CD14-positive monocyte (primary cell): ENCODE measurements around the gene PPM1K. TPM values are rescaled to one million over a fixed set of nuclear protein-coding genes. Genes with fewer than 3 reads are reported as not detected.
A peak's percentile ranks its signal among the peaks of the same experiment; 100 is the strongest.

Experiments used
- DNase-seq, 3 donors: peaks; one replicate each; pipeline ENCODE4 v3.0.0-alpha.2; 2011 to 2022
- H2AFZ ChIP-seq: 2 replicates; pipeline ENCODE4 v1.6.0; 2012; ENCODE audit warnings: mild to moderate bottlenecking, low read depth, low read length, inconsistent platforms; ENCODE audit not compliant: insufficient read depth, poor library complexity, severe bottlenecking
- H3K27ac ChIP-seq, 2 donors: 1 replicate in 1 of 2; 2 replicates in 1 of 2; pipeline ENCODE4 v1.5.1; 2012 to 2013; ENCODE audit warnings: low read length in 2 of 2, control low read depth in 1 of 2, inconsistent platforms in 1 of 2, low read depth in 1 of 2, mild to moderate bottlenecking in 1 of 2
- H3K27me3 ChIP-seq, 2 donors: one replicate each; pipeline versions ENCODE4 v1.6.0 to v1.6.1; 2011 to 2013; ENCODE audit warnings: low read length in 2 of 2; ENCODE audit not compliant: control insufficient read depth in 2 of 2, insufficient read depth in 2 of 2
- H3K36me3 ChIP-seq, 2 donors: replicated peaks in 1 of 2; 1 replicate in 1 of 2; 2 replicates in 1 of 2; pipeline versions ENCODE4 v1.5.1 to v1.6.1; 2012 to 2013; ENCODE audit warnings: low read length in 2 of 2, control low read depth in 1 of 2, inconsistent platforms in 1 of 2, mild to moderate bottlenecking in 1 of 2; ENCODE audit not compliant: insufficient read depth in 2 of 2, control insufficient read depth in 1 of 2
- H3K4me1 ChIP-seq, 2 donors: 1 replicate in 1 of 2; 2 replicates in 1 of 2; pipeline versions ENCODE4 v1.5.1 to v1.6.1; 2012 to 2013; ENCODE audit warnings: low read length in 2 of 2, control low read depth in 1 of 2, inconsistent platforms in 1 of 2, mild to moderate bottlenecking in 1 of 2, moderate library complexity in 1 of 2; ENCODE audit not compliant: insufficient read depth in 2 of 2, control insufficient read depth in 1 of 2
- H3K4me2 ChIP-seq: replicated peaks from 2 replicates; pipeline ENCODE3; 2012; ENCODE audit warnings: low read length, moderate library complexity, mild to moderate bottlenecking; ENCODE audit not compliant: poor library complexity, severe bottlenecking; ENCODE audit errors: extremely low read depth
- H3K4me3 ChIP-seq, 3 experiments: fragments of 200-600 bp in 1 of 3; sonication (generic) in 1 of 3; replicated peaks in 1 of 3; 1 replicate in 2 of 3; 2 replicates in 1 of 3; pipeline ENCODE4 v1.5.1; 2011 to 2013; ENCODE audit warnings: low read length in 3 of 3, mild to moderate bottlenecking in 3 of 3, control low read depth in 2 of 3, low read depth in 2 of 3, inconsistent platforms in 1 of 3, moderate library complexity in 1 of 3
- H3K79me2 ChIP-seq: 2 replicates; pipeline ENCODE4 v1.6.0; 2012; ENCODE audit warnings: mild to moderate bottlenecking, control low read depth, inconsistent platforms, low read length, moderate library complexity; ENCODE audit not compliant: insufficient read depth
- H3K9ac ChIP-seq: 2 replicates; pipeline ENCODE4 v1.6.0; 2017; ENCODE audit warnings: low read length, mild to moderate bottlenecking; ENCODE audit not compliant: insufficient read depth, poor library complexity, severe bottlenecking
- H3K9me3 ChIP-seq, 2 donors: replicated peaks in 1 of 2; 1 replicate in 1 of 2; 2 replicates in 1 of 2; pipeline versions ENCODE4 v1.5.1 to v1.6.1; 2012 to 2013; ENCODE audit warnings: low read length in 2 of 2, control low read depth in 1 of 2; ENCODE audit not compliant: control insufficient read depth in 1 of 2, insufficient read depth in 1 of 2
- H4K20me1 ChIP-seq: 2 replicates; pipeline ENCODE4 v1.6.0; 2012; ENCODE audit warnings: mild to moderate bottlenecking, low read length, control low read depth, moderate library complexity; ENCODE audit not compliant: insufficient read depth
- H3K27ac Mint-ChIP-seq, 7 donors: one replicate each; pipeline ENCODE4 v1.8.0; 2020; ENCODE audit warnings: mild to moderate bottlenecking in 7 of 7, mixed read lengths in 7 of 7, moderate library complexity in 6 of 7, inconsistent platforms in 2 of 7
- H3K27me3 Mint-ChIP-seq, 3 donors: one replicate each; pipeline ENCODE4 v1.8.0; 2021 to 2022; ENCODE audit warnings: low read depth in 3 of 3, mild to moderate bottlenecking in 3 of 3, mixed read lengths in 3 of 3, moderate library complexity in 3 of 3, inconsistent platforms in 1 of 3
- H3K36me3 Mint-ChIP-seq, 2 donors: one replicate each; pipeline ENCODE4 v1.8.0; 2020; ENCODE audit warnings: mixed read lengths in 2 of 2, inconsistent platforms in 1 of 2, mild to moderate bottlenecking in 1 of 2
- H3K4me1 Mint-ChIP-seq: one replicate; pipeline ENCODE4 v1.8.0; 2020; ENCODE audit warnings: mild to moderate bottlenecking, mixed read lengths
- H3K4me3 Mint-ChIP-seq, 2 donors: one replicate each; pipeline ENCODE4 v1.8.0; 2020; ENCODE audit warnings: mild to moderate bottlenecking in 2 of 2, mixed read lengths in 2 of 2, moderate library complexity in 1 of 2
- H3K9me3 Mint-ChIP-seq, 7 donors: one replicate each; pipeline ENCODE4 v1.8.0; 2020 to 2022; ENCODE audit warnings: mixed read lengths in 7 of 7, mild to moderate bottlenecking in 6 of 7, moderate library complexity in 6 of 7, inconsistent platforms in 2 of 7
- WGBS: methylation state at CpG from one replicate; pipeline ENCODE4 v1.1.5; 2013; ENCODE audit warnings: missing lambda C conversion rate; ENCODE audit not compliant: insufficient coverage; 5-methylcytosine and 5-hydroxymethylcytosine counted together
- intact Hi-C, 2 donors: fragments of 100-400 bp; cut with micrococcal nuclease; formaldehyde crosslinking; loops; one replicate each; pipeline versions ENCODE4 v1.15.0 to v1.15.1; 2023
- polyA plus RNA-seq, 3 donors: library from polyadenylated mRNA; depleted of rRNA in 1 of 3; unstranded in 2 of 3; stranded (reverse) in 1 of 3; fragments of 300-500 nt in 2 of 3; fragments of >200 nt in 1 of 3; fragmentation: Illumina TruSeq in 2 of 3; gene quantifications; 1 replicate in 2 of 3; 2 replicates in 1 of 3; pipeline ENCODE4 v1.2.3, GENCODE V29; 2012 to 2021
- TF ChIP-seq, protein P1 (sequence below): fragments of 200-600 bp; IDR thresholded peaks from one replicate; pipeline ENCODE4 v1.8.0; 2022; ENCODE audit warnings: antibody characterized with exemption, mild to moderate bottlenecking

The PPM1K gene
- polyA plus RNA-seq, 3 donors = 5.7 to 11.0 (median 7.0) TPM

DNA sequence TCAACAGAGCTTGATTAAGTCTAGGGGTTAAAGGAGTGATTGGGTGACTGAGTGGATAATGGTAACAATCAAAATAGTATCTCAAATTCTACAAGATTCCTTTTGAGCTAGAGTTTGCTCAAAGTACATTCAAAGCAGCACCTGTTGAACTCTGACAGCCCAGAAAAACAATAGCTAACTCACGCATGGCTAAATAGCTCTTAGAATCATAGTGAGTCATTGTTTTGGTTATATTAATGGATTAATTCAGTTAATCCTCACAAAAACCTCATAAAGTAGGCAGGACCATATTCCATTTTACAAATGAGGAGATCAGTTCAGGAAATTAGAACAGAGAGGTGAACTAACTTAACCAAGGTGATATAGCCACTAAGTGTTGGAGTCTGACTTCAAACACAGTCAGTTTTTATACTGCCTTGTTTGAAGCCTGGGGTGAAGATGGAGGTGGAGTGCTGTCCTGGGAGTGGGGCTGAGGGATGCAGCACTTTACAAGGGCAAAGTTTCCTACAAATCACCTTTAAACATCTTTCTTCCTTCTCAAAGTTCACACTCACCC, 35.9 kb upstream of the PPM1K start:
- no peaks in the 10 kb centered on the region for H3K9me3 ChIP-seq
- Mint-ChIP-seq H3K4me3 (peak overlapping the region; percentile 38 to 51), H3K9me3 (peaks cover 0 to 2% (median 0%) of the 10 kb centered on the region in 7 donors), H3K27me3 (no peaks in the 10 kb centered on the region), H3K36me3 (no peaks in the 10 kb centered on the region), H3K27ac (peak overlapping the region; percentile 80 to 97 (median 96)), H3K4me1 (peaks cover 25% of the 10 kb centered on the region)
- peak overlapping the region; percentile 72 for H2AFZ ChIP-seq
- TF ChIP-seq, protein P1, sequence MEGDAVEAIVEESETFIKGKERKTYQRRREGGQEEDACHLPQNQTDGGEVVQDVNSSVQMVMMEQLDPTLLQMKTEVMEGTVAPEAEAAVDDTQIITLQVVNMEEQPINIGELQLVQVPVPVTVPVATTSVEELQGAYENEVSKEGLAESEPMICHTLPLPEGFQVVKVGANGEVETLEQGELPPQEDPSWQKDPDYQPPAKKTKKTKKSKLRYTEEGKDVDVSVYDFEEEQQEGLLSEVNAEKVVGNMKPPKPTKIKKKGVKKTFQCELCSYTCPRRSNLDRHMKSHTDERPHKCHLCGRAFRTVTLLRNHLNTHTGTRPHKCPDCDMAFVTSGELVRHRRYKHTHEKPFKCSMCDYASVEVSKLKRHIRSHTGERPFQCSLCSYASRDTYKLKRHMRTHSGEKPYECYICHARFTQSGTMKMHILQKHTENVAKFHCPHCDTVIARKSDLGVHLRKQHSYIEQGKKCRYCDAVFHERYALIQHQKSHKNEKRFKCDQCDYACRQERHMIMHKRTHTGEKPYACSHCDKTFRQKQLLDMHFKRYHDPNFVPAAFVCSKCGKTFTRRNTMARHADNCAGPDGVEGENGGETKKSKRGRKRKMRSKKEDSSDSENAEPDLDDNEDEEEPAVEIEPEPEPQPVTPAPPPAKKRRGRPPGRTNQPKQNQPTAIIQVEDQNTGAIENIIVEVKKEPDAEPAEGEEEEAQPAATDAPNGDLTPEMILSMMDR = no peak
- H3K79me2 ChIP-seq = no peaks in the 10 kb centered on the region
- H3K4me2 ChIP-seq = peak overlapping the region; percentile 76
- H3K27me3 ChIP-seq = no peaks in the 10 kb centered on the region
- peak overlapping the region; percentile 44 for H3K9ac ChIP-seq
- no peaks in the 10 kb centered on the region for H4K20me1 ChIP-seq
- intact Hi-C loops = no loop called here
- peak overlapping the region in 1 of 3 experiments; percentile 61 for H3K4me3 ChIP-seq
- no peaks in the 10 kb centered on the region for H3K36me3 ChIP-seq
- H3K4me1 ChIP-seq = peaks cover 17 to 20% of the 10 kb centered on the region in 2 donors
- peak overlapping the region; percentile 31 to 88 for H3K27ac ChIP-seq
- no CpG with 5 or more reads among the region's 1 CpG for WGBS
- DNase-seq = no peak

DNA sequence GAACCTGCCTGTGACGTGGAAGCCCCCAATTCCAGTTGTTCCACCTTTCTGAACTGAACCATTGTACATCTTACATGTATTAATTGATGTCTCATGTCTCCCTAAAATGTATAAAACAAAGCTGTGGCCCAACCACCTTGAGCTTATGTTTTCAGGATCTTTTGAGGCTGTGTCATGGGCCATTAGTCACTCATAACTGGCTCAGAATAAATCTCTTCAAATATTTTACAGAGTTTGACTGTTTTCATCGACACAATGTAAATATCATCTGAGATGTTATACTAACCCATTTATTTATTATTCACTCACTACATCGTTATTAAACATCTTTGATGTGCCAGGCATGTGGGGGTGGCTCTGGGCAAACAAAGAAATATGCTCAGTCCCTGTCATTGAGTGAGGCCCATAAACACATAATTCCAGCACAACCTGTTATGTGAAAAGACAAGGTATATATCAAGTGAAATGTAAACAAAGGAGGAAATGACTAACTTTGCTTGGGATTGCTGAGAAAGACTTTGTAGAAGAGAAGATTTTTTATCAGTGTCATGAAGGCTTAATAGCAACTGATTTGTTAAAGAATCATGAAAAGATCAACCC, 34.5 kb upstream of the PPM1K start:
- TF ChIP-seq, protein P1 = no peak
- no peak overlapping the region for H2AFZ ChIP-seq
- Mint-ChIP-seq H3K27ac (no peak overlapping the region), H3K4me1 (peaks cover 25% of the 10 kb centered on the region), H3K36me3 (no peaks in the 10 kb centered on the region), H3K4me3 (no peak overlapping the region), H3K9me3 (peaks cover 0 to 2% (median 0%) of the 10 kb centered on the region in 7 donors), H3K27me3 (no peaks in the 10 kb centered on the region)
- no peaks in the 10 kb centered on the region for H3K27me3 ChIP-seq
- WGBS = no CpG with 5 or more reads among the region's 3 CpGs
- H3K79me2 ChIP-seq = no peaks in the 10 kb centered on the region
- H3K36me3 ChIP-seq = no peaks in the 10 kb centered on the region
- no peaks in the 10 kb centered on the region for H4K20me1 ChIP-seq
- intact Hi-C loops = no loop called here
- peaks cover 17 to 20% of the 10 kb centered on the region in 2 donors for H3K4me1 ChIP-seq
- H3K4me2 ChIP-seq = no peak overlapping the region
- no peak overlapping the region for H3K27ac ChIP-seq
- no peak for DNase-seq
- no peaks in the 10 kb centered on the region for H3K9me3 ChIP-seq
- no peak overlapping the region for H3K9ac ChIP-seq
- H3K4me3 ChIP-seq = no peak overlapping the region
